ENCODE results near the gene ARID5A.
A peak's percentile ranks its signal among the peaks of the same experiment; 100 is the strongest.

The ARID5A gene

GRCh38 chr2:96506907-96507240 lies 29.7 kb upstream of the ARID5A start:
- DNase-seq (ENCODE audit: low read depth), result no peak

GRCh38 chr2:96507957-96508520 lies 28.5 kb upstream of the ARID5A start:
- H3K4me3 ChIP-seq (ENCODE audit: low read depth, low read length), result no peak overlapping the region
- peak; percentile 81 for DNase-seq (ENCODE audit: low read depth)
- TF ChIP-seq CTCF (IDR thresholded peaks at IDR 0.05; ENCODE audit: insufficient read depth, low read depth, low read length, missing control alignments), result peak; percentile 95

More at GRCh38 chr2:96506907-96507240, 29.7 kb upstream of the ARID5A start:
- H3K4me3 ChIP-seq (ENCODE audit: low read depth, low read length), result no peak overlapping the region
- TF ChIP-seq CTCF (IDR thresholded peaks at IDR 0.05; ENCODE audit: insufficient read depth, low read depth, low read length, missing control alignments), result no peak

DNA sequence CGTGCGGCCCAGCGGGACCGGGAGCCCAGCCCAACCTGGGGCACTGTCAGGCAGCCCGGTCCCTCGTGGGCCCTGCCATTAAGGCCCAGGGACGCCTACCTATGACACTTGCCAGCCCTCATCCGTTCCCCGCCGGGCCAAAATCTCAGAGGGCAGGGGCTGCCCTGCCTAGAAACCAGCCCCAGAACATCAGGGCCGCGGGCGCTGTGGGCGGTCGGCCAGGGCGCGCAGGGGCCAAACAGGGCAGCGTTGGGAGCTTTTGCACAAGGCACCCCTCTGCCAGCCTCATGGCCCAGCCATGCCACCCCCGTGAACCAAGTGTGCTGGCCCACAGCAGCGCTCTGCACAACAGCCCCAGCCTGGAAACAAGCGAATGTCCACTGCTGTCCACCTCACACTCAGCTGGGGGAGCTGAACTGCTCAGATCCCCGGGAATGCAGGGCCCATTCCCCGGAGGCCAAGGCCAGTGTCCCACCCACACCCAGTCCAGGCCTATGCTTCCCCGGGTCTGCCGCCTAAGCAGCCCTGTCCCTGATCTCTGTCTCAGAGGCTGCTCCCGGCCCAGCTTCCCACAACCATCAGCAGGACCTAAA lies 27.9 kb upstream of the ARID5A start:
- no peak for DNase-seq (ENCODE audit: low read depth)
- H3K4me3 ChIP-seq (ENCODE audit: low read depth, low read length), result no peak overlapping the region
- TF ChIP-seq CTCF (IDR thresholded peaks at IDR 0.05; ENCODE audit: insufficient read depth, low read depth, low read length, missing control alignments), result no peak

GRCh38 chr2:96509114-96509846 lies 27.3 kb upstream of the ARID5A start:
- DNase-seq (ENCODE audit: low read depth), result peak; percentile 88
- H3K4me3 ChIP-seq (ENCODE audit: low read depth, low read length), result no peak overlapping the region
- peak; percentile 99 for TF ChIP-seq CTCF (IDR thresholded peaks at IDR 0.05; ENCODE audit: insufficient read depth, low read depth, low read length, missing control alignments)

DNA sequence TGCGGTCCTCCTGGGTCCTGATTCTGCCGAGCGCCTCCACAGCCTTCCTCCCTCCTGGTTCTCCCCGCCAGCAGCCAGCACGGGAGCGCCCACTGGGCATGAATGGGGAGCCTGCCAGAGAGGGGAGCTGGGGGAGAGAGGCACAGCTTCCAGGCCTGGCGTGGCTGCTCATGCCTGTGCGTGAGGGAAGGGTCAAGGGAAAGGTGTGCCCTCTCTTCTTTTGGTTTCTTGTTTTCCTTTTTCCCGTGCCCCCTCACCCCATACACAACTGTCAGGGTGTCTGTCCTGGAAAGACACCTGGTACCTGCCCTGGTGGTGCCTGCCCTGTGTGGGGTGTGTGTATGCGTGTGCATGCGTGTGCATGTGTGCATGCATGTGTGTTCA lies 26.7 kb upstream of the ARID5A start:
- DNase-seq (ENCODE audit: low read depth), result no peak
- no peak for TF ChIP-seq CTCF (IDR thresholded peaks at IDR 0.05; ENCODE audit: insufficient read depth, low read depth, low read length, missing control alignments)
- H3K4me3 ChIP-seq (ENCODE audit: low read depth, low read length), result no peak overlapping the region

GRCh38 chr2:96510931-96511595 lies 25.5 kb upstream of the ARID5A start:
- TF ChIP-seq CTCF (IDR thresholded peaks at IDR 0.05; ENCODE audit: insufficient read depth, low read depth, low read length, missing control alignments), result no peak
- no peak for DNase-seq (ENCODE audit: low read depth)
- H3K4me3 ChIP-seq (ENCODE audit: low read depth, low read length), result no peak overlapping the region
